Measurements from ENCODE around the gene GNA14.

GNA14 gene

DNA sequence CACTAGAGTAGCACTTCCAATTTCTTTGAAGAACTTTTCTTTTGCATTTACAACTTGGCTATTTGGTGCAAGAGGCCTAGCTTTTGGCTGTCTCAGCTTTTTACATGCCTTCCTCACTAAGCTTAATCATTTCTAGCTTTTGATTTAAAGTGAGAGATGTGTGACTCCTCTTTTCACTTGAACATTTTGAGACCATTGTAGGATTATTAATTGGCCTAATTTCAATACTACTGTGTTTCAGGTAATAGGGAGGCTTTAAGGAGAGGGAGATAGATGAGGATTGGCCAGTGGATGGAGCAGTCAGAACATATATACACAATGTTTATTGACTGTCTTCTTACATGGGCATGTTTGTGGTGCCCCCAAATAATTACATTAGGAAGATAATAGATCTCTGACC, 161.7 kb downstream of the GNA14 start:
- Histone ChIP-seq H3K4me2 (no peak overlapping the region), H3K27me3 (ENCODE audit: insufficient read depth, low read depth) (no peaks in the 10 kb centered on the region), H3K27ac (no peak overlapping the region), H3K79me2 (ENCODE audit: insufficient read depth, low read depth) (no peaks in the 10 kb centered on the region), H3K4me1 (ENCODE audit: low read depth, poor library complexity, severe bottlenecking) (no peaks in the 10 kb centered on the region), H3K36me3 (ENCODE audit: insufficient read depth) (no peaks in the 10 kb centered on the region), H2AFZ (ENCODE audit: low read depth) (no peak overlapping the region), H3K4me3 (IDR thresholded peaks at IDR 0.05; ENCODE audit: insufficient read depth, low read depth, low read length) (no peak overlapping the region), H4K20me1 (ENCODE audit: insufficient read depth) (no peaks in the 10 kb centered on the region), H3K9ac (no peak overlapping the region)
- no peak for TF ChIP-seq CTCF (conservative IDR thresholded peaks at IDR 0.05; ENCODE audit: low read depth, low read length)

- no peak overlapping the region for H3K27ac ChIP-seq
- no peak overlapping the region for H2AFZ ChIP-seq (ENCODE audit: low read depth)
Measured at GRCh38 chr9:77475641-77476473, 172.3 kb downstream of the GNA14 start.

GRCh38 chr9:77474936-77475335, 173.2 kb downstream of the GNA14 start:
- Histone ChIP-seq H2AFZ (ENCODE audit: low read depth) (no peak overlapping the region), H3K36me3 (ENCODE audit: insufficient read depth) (no peaks in the 10 kb centered on the region), H3K4me2 (no peak overlapping the region), H3K4me1 (ENCODE audit: low read depth, poor library complexity, severe bottlenecking) (no peaks in the 10 kb centered on the region), H4K20me1 (ENCODE audit: insufficient read depth) (no peaks in the 10 kb centered on the region), H3K4me3 (IDR thresholded peaks at IDR 0.05; ENCODE audit: insufficient read depth, low read depth, low read length) (no peak overlapping the region), H3K79me2 (ENCODE audit: insufficient read depth, low read depth) (no peaks in the 10 kb centered on the region), H3K9ac (no peak overlapping the region), H3K27me3 (ENCODE audit: insufficient read depth, low read depth) (no peaks in the 10 kb centered on the region), H3K27ac (no peak overlapping the region)
- TF ChIP-seq CTCF (conservative IDR thresholded peaks at IDR 0.05; ENCODE audit: low read depth, low read length), result no peak

More at GRCh38 chr9:77475641-77476473, 172.3 kb downstream of the GNA14 start:
- H3K4me1 ChIP-seq (ENCODE audit: low read depth, poor library complexity, severe bottlenecking), result no peaks in the 10 kb centered on the region
- no peaks in the 10 kb centered on the region for H3K36me3 ChIP-seq (ENCODE audit: insufficient read depth)
- H3K9ac ChIP-seq, result no peak overlapping the region
- no peak overlapping the region for H3K4me2 ChIP-seq
- no peak overlapping the region for H3K4me3 ChIP-seq (IDR thresholded peaks at IDR 0.05; ENCODE audit: insufficient read depth, low read depth, low read length)
- H3K79me2 ChIP-seq (ENCODE audit: insufficient read depth, low read depth), result no peaks in the 10 kb centered on the region
- TF ChIP-seq CTCF (conservative IDR thresholded peaks at IDR 0.05; ENCODE audit: low read depth, low read length), result no peak
- no peaks in the 10 kb centered on the region for H4K20me1 ChIP-seq (ENCODE audit: insufficient read depth)
- no peaks in the 10 kb centered on the region for H3K27me3 ChIP-seq (ENCODE audit: insufficient read depth, low read depth)

DNA sequence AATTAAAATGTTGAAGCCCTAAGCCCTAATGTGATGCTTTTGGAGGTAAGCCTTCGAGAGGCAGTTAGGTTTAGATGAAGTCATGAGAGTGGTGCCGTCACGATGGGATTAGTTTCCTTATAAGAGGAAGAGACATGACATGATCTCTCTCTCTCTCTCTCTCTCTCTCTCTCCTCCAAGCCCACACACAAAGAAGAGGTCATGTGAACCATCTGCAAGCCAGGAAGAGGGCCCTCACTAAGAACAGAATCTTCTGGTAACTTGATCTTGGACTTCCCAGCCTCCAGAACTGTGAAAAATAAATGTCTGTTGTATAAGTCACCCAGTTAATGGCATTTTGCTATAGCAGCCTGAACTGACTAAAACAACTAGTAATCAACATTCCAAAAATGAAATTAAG, 175.5 kb downstream of the GNA14 start:
- Histone ChIP-seq H2AFZ (ENCODE audit: low read depth) (no peak overlapping the region), H3K36me3 (ENCODE audit: insufficient read depth) (no peaks in the 10 kb centered on the region), H3K4me1 (ENCODE audit: low read depth, poor library complexity, severe bottlenecking) (no peaks in the 10 kb centered on the region), H4K20me1 (ENCODE audit: insufficient read depth) (no peaks in the 10 kb centered on the region), H3K79me2 (ENCODE audit: insufficient read depth, low read depth) (no peaks in the 10 kb centered on the region), H3K27me3 (ENCODE audit: insufficient read depth, low read depth) (no peaks in the 10 kb centered on the region), H3K27ac (no peak overlapping the region), H3K4me2 (no peak overlapping the region), H3K9ac (no peak overlapping the region), H3K4me3 (IDR thresholded peaks at IDR 0.05; ENCODE audit: insufficient read depth, low read depth, low read length) (no peak overlapping the region)
- TF ChIP-seq CTCF (conservative IDR thresholded peaks at IDR 0.05; ENCODE audit: low read depth, low read length), result no peak
